ENCODE results near the gene KCNAB2. TPM values are rescaled to one million over a fixed set of nuclear protein-coding genes. Genes with fewer than 3 reads are reported as not detected.

The KCNAB2 gene
- total and polyA plus RNA-seq, 2 donors (not counting 1 experiment from before 2014, with no cell fraction given): 90.7 to 143 TPM

GRCh38 chr1:6129313-6129712, 83.6 kb downstream of the KCNAB2 start:
- H3K9me3 Mint-ChIP-seq (ENCODE audit: insufficient read depth): peaks cover 8% of the 10 kb centered on the region
- H3K79me2 ChIP-seq (ENCODE audit: control insufficient read depth, insufficient read depth, low read length): no peaks in the 10 kb centered on the region
- WGBS (ENCODE audit: insufficient coverage): 75% methylated on average over 7 of the region's 9 CpGs
- TF ChIP-seq CTCF (IDR thresholded peaks at IDR 0.05) (no peak), EZH2 (IDR thresholded peaks at IDR 0.05; ENCODE audit: borderline replicate concordance, insufficient read depth, low read depth, low read length, poor library complexity, severe bottlenecking) (no peak)
- no peak overlapping the region for H3K9ac ChIP-seq (ENCODE audit: low read length)
- no peaks in the 10 kb centered on the region for H3K4me1 ChIP-seq (ENCODE audit: control insufficient read depth in 2 of 2, insufficient read depth in 2 of 2, low read length in 2 of 2)
- intact Hi-C loops (cut with micrococcal nuclease): no loop called here
- H3K9me3 ChIP-seq (ENCODE audit: control extremely low read depth in 1 of 3, control insufficient read depth in 2 of 3, insufficient read depth in 1 of 3, low read length in 2 of 3): peaks cover 0 to 23% (median 0%) of the 10 kb centered on the region in 3 donors
- no peaks in the 10 kb centered on the region for H4K20me1 ChIP-seq (ENCODE audit: control insufficient read depth, insufficient read depth, low read length, poor library complexity, severe bottlenecking)
- H3K4me2 ChIP-seq (replicated peaks; ENCODE audit: low read depth, low read length, poor library complexity, severe bottlenecking): no peak overlapping the region
- ChIA-PET CTCF (no interaction called here), POLR2A (no interaction called here)
- ATAC-seq (ENCODE audit: low read depth) (no peak), DNase-seq (no peak)
- no peak overlapping the region for H3K4me3 ChIP-seq (ENCODE audit: control extremely low read depth in 1 of 5, extremely low read depth in 1 of 5, insufficient read depth in 1 of 5, low read depth in 2 of 5, low read length in 4 of 5)
- H2AFZ ChIP-seq (ENCODE audit: insufficient read depth, low read depth, low read length, poor library complexity, severe bottlenecking): no peak overlapping the region
- H3K27ac Mint-ChIP-seq: no peak overlapping the region
- H3K27me3 ChIP-seq (replicated peaks in 1 of 4; ENCODE audit: control extremely low read depth in 1 of 4, control insufficient read depth in 3 of 4, insufficient read depth in 4 of 4, low read length in 3 of 4): peaks cover 0 to 8% (median 0%) of the 10 kb centered on the region in 4 experiments
- no peak overlapping the region for H3K27ac ChIP-seq (ENCODE audit: low read length in 2 of 2)
- H3K36me3 ChIP-seq (replicated peaks in 1 of 2; ENCODE audit: control extremely low read depth in 1 of 2, control insufficient read depth in 1 of 2, extremely low read depth in 1 of 2, insufficient read depth in 2 of 2, low read length in 1 of 2): no peaks in the 10 kb centered on the region
- peaks cover 10% of the 10 kb centered on the region for H3K27me3 Mint-ChIP-seq
- peaks cover 3% of the 10 kb centered on the region for H3K4me1 Mint-ChIP-seq
- H3K4me3 Mint-ChIP-seq: no peak overlapping the region

DNA sequence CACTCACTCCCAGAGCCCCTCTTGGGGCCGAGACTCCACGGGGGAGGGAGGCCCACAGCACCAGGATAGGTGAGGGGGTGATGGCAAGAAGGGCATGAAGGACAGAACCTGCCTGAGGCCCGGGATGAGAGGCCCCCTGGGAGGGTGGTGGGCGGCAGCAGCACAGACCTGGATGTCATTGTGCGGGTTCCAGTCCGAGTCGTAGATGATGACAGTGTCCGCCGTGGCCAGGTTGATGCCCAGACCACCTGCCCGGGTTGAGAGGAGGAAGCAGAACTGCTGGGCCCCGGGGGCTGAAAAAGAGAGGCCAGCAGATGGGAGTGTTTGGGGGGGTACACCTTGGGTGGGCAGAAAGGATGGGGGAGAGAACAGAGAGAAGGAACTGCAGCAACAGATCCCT, 84.3 kb downstream of the KCNAB2 start:
- Mint-ChIP-seq H3K4me1 (peaks cover 3% of the 10 kb centered on the region), H3K9me3 (ENCODE audit: insufficient read depth) (peaks cover 8% of the 10 kb centered on the region), H3K27ac (no peak overlapping the region), H3K4me3 (no peak overlapping the region), H3K27me3 (peaks cover 10% of the 10 kb centered on the region)
- Histone ChIP-seq H3K36me3 (replicated peaks in 1 of 2; ENCODE audit: control extremely low read depth in 1 of 2, control insufficient read depth in 1 of 2, extremely low read depth in 1 of 2, insufficient read depth in 2 of 2, low read length in 1 of 2) (no peaks in the 10 kb centered on the region), H3K4me3 (ENCODE audit: control extremely low read depth in 1 of 5, extremely low read depth in 1 of 5, insufficient read depth in 1 of 5, low read depth in 2 of 5, low read length in 4 of 5) (no peak overlapping the region), H3K4me1 (ENCODE audit: control insufficient read depth in 2 of 2, insufficient read depth in 2 of 2, low read length in 2 of 2) (no peaks in the 10 kb centered on the region), H3K9ac (ENCODE audit: low read length) (no peak overlapping the region), H3K9me3 (ENCODE audit: control extremely low read depth in 1 of 3, control insufficient read depth in 2 of 3, insufficient read depth in 1 of 3, low read length in 2 of 3) (peaks cover 0 to 29% (median 0%) of the 10 kb centered on the region in 3 donors), H2AFZ (ENCODE audit: insufficient read depth, low read depth, low read length, poor library complexity, severe bottlenecking) (no peak overlapping the region), H3K27ac (ENCODE audit: low read length in 2 of 2) (no peak overlapping the region), H4K20me1 (ENCODE audit: control insufficient read depth, insufficient read depth, low read length, poor library complexity, severe bottlenecking) (no peaks in the 10 kb centered on the region), H3K27me3 (replicated peaks in 1 of 4; ENCODE audit: control extremely low read depth in 1 of 4, control insufficient read depth in 3 of 4, insufficient read depth in 4 of 4, low read length in 3 of 4) (peaks cover 0 to 8% (median 0%) of the 10 kb centered on the region in 4 experiments), H3K79me2 (ENCODE audit: control insufficient read depth, insufficient read depth, low read length) (no peaks in the 10 kb centered on the region), H3K4me2 (replicated peaks; ENCODE audit: low read depth, low read length, poor library complexity, severe bottlenecking) (no peak overlapping the region)
- 82% methylated on average over 11 of the region's 11 CpGs for WGBS (ENCODE audit: insufficient coverage)
- POLR2A ChIA-PET: no interaction called here
- no peak for TF ChIP-seq CTCF (IDR thresholded peaks at IDR 0.05)
- TF ChIP-seq EZH2 (IDR thresholded peaks at IDR 0.05; ENCODE audit: borderline replicate concordance, insufficient read depth, low read depth, low read length, poor library complexity, severe bottlenecking): no peak
- intact Hi-C loops (cut with micrococcal nuclease): no loop called here
- DNase-seq (no peak), ATAC-seq (ENCODE audit: low read depth) (no peak)
- CTCF ChIA-PET: no interaction called here
